K562 treated with DMSO at 1 percent for 4 hours (cell line): Measurements from ENCODE around the gene EAF2. TPM values are rescaled to one million over a fixed set of nuclear protein-coding genes. Genes with fewer than 3 reads are reported as not detected.

Experiments used
- total RNA-seq: library from RNA; unstranded; fragments of 300-600 nt; gene quantifications from 2 replicates; pipeline ENCODE4 v1.2.3, GENCODE V29; 2022; ENCODE audit not compliant: insufficient read depth

The EAF2 gene
- total RNA-seq: 5.2 and 7.6 TPM in 2 replicates

GRCh38 chr3:121834671-121835464 is at the start of gene EAF2, which contains the start of gene IQCB1:
EAF2 (plus strand) TSS chr3:121835209; CDS start chr3:121835286, 77 bp downstream.
IQCB1 (minus strand) TSS chr3:121835060; CDS start chr3:121828960, 6,100 bp downstream.

GRCh38 chr3:121894301-121894990 is 59.4 kb downstream of the EAF2 start, which contains the start of gene SLC15A2:
SLC15A2 (plus strand) TSS chr3:121894401; CDS start chr3:121894477, 76 bp downstream.

Other genes starting within 250 kb of the EAF2 start
- not detected in 2 replicates for gene FBXO40, start 241.8 kb upstream of the EAF2 start, total RNA-seq
- 37.0 and 50.1 TPM in 2 replicates for gene HCLS1, start 174.3 kb upstream of the EAF2 start, total RNA-seq
- gene GOLGB1, start 85.5 kb upstream of the EAF2 start, total RNA-seq: 12.4 and 13.7 TPM in 2 replicates
- gene IQCB1, start 149 bp upstream of the EAF2 start, total RNA-seq: 26.8 and 27.2 TPM in 2 replicates
- gene SLC15A2, start 59.2 kb downstream of the EAF2 start, total RNA-seq: 0.33 and 0.41 TPM in 2 replicates
- not detected in 2 replicates for gene ILDR1, start 187.0 kb downstream of the EAF2 start, total RNA-seq
- not detected in 2 replicates for gene CD86, start 220.2 kb downstream of the EAF2 start, total RNA-seq